ENCODE results near the gene RYK. TPM values are rescaled to one million over a fixed set of nuclear protein-coding genes. Genes with fewer than 3 reads are reported as not detected.

Gene RYK
- polyA plus RNA-seq, 1 donor (not counting 4 experiments of a cell fraction or from before 2014, with no cell fraction given), result 82.1 TPM

GRCh38 chr3:134274571-134274970 lies 23.9 kb upstream of the RYK start:
- Histone ChIP-seq H3K9me3 (ENCODE audit: control insufficient read depth, low read depth, low read length) (no peaks in the 10 kb centered on the region), H4K20me1 (ENCODE audit: control insufficient read depth, extremely low read depth, insufficient read depth, low read length) (no peaks in the 10 kb centered on the region), H3K4me2 (ENCODE audit: control insufficient read depth, extremely low read depth, insufficient read depth, low read depth, low read length) (no peak overlapping the region), H3K9me1 (ENCODE audit: control insufficient read depth, extremely low read depth, insufficient read depth, low read length) (no peaks in the 10 kb centered on the region), H3K27ac (ENCODE audit: control insufficient read depth, insufficient read depth, low read length) (no peak overlapping the region), H3K27me3 (ENCODE audit: control insufficient read depth, extremely low read depth, insufficient read depth, low read length) (no peaks in the 10 kb centered on the region), H3K36me3 (ENCODE audit: control insufficient read depth in 2 of 2, extremely low read depth in 1 of 2, insufficient read depth in 2 of 2, low read length in 2 of 2) (no peaks in the 10 kb centered on the region), H2AFZ (ENCODE audit: control insufficient read depth, low read length) (no peak overlapping the region), H3K4me3 (ENCODE audit: control insufficient read depth in 2 of 3, extremely low read depth in 1 of 3, insufficient read depth in 2 of 3, low read depth in 1 of 3, low read length in 3 of 3) (no peak overlapping the region), H3K4me1 (ENCODE audit: control insufficient read depth, extremely low read depth, insufficient read depth, low read length) (no peaks in the 10 kb centered on the region), H3K9ac (ENCODE audit: control insufficient read depth, extremely low read depth, insufficient read depth, low read length) (no peak overlapping the region), H3K79me2 (ENCODE audit: control insufficient read depth, insufficient read depth, low read length) (no peaks in the 10 kb centered on the region)
- TF ChIP-seq CTCF (optimal IDR thresholded peaks at IDR 0.05 in 1 of 3, IDR thresholded peaks at IDR 0.05 in 1 of 3, conservative IDR thresholded peaks at IDR 0.05 in 1 of 3; ENCODE audit: extremely low read depth in 1 of 3, insufficient read depth in 2 of 3, low read length in 3 of 3), result no peak
- no peak for TF ChIP-seq EZH2 (IDR thresholded peaks at IDR 0.05; ENCODE audit: low read length)
- FAIRE-seq, result no peak
- no peak for DNase-seq (ENCODE audit: low read depth, low spot score)
- dilution Hi-C loops (cut with MboI; ENCODE audit: extremely low pct_ligation_motif_present, low sequenced_read_pairs), result no loop called here

- no peaks in the 10 kb centered on the region for H3K9me3 ChIP-seq (ENCODE audit: control insufficient read depth, low read depth, low read length)
- H3K79me2 ChIP-seq (ENCODE audit: control insufficient read depth, insufficient read depth, low read length), result no peaks in the 10 kb centered on the region
- H3K27me3 ChIP-seq (ENCODE audit: control insufficient read depth, extremely low read depth, insufficient read depth, low read length), result peaks cover 4% of the 10 kb centered on the region
- no peak for TF ChIP-seq CTCF (optimal IDR thresholded peaks at IDR 0.05 in 1 of 3, IDR thresholded peaks at IDR 0.05 in 1 of 3, conservative IDR thresholded peaks at IDR 0.05 in 1 of 3; ENCODE audit: extremely low read depth in 1 of 3, insufficient read depth in 2 of 3, low read length in 3 of 3)
- H4K20me1 ChIP-seq (ENCODE audit: control insufficient read depth, extremely low read depth, insufficient read depth, low read length), result no peaks in the 10 kb centered on the region
- H3K4me1 ChIP-seq (ENCODE audit: control insufficient read depth, extremely low read depth, insufficient read depth, low read length), result no peaks in the 10 kb centered on the region
- dilution Hi-C loops (cut with MboI; ENCODE audit: extremely low pct_ligation_motif_present, low sequenced_read_pairs), result no loop called here
- no peak for DNase-seq (ENCODE audit: low read depth, low spot score)
- no peak overlapping the region for H3K4me2 ChIP-seq (ENCODE audit: control insufficient read depth, extremely low read depth, insufficient read depth, low read depth, low read length)
- H2AFZ ChIP-seq (ENCODE audit: control insufficient read depth, low read length), result no peak overlapping the region
- no peak for FAIRE-seq
- no peak overlapping the region for H3K4me3 ChIP-seq (ENCODE audit: control insufficient read depth in 2 of 3, extremely low read depth in 1 of 3, insufficient read depth in 2 of 3, low read depth in 1 of 3, low read length in 3 of 3)
- no peaks in the 10 kb centered on the region for H3K9me1 ChIP-seq (ENCODE audit: control insufficient read depth, extremely low read depth, insufficient read depth, low read length)
- H3K36me3 ChIP-seq (ENCODE audit: control insufficient read depth in 2 of 2, extremely low read depth in 1 of 2, insufficient read depth in 2 of 2, low read length in 2 of 2), result no peaks in the 10 kb centered on the region
- no peak overlapping the region for H3K27ac ChIP-seq (ENCODE audit: control insufficient read depth, insufficient read depth, low read length)
- no peak overlapping the region for H3K9ac ChIP-seq (ENCODE audit: control insufficient read depth, extremely low read depth, insufficient read depth, low read length)
Measured at GRCh38 chr3:134267996-134268395, 17.3 kb upstream of the RYK start.
